Fibroblast of the aortic adventitia (primary cell): ENCODE data around the gene SSNA1. TPM values are rescaled to one million over a fixed set of nuclear protein-coding genes. Genes with fewer than 3 reads are reported as not detected.

ENCODE experiments used
- DNase-seq: peaks from one replicate; pipeline ENCODE4 v3.0.0-alpha.2; 2010; ENCODE audit warnings: low read depth
- H3K4me3 ChIP-seq: 2 replicates; pipeline ENCODE4 v1.5.1; 2011; ENCODE audit warnings: low read depth, mild to moderate bottlenecking, control low read depth, low read length, moderate library complexity
- CTCF ChIP-seq: IDR thresholded peaks from 2 replicates; pipeline ENCODE4 v1.5.1; 2011; ENCODE audit warnings: mild to moderate bottlenecking, low read length, control low read depth, inconsistent platforms; ENCODE audit not compliant: insufficient read depth
- total RNA-seq: library from RNA; depleted of rRNA; stranded (reverse); fragments of >200 nt; gene quantifications from 2 replicates; pipeline ENCODE4 v1.2.3, GENCODE V29; 2012; ENCODE audit warnings: low replicate concordance

Gene SSNA1
- total RNA-seq, 1 donor, result 51.5 TPM

GRCh38 chr9:137187386-137187785 is 1.1 kb upstream of the SSNA1 start:
- no peak for TF ChIP-seq CTCF
- peak overlapping the region; percentile 96 for H3K4me3 ChIP-seq
- DNase-seq, result no peak

- no peak for TF ChIP-seq CTCF
- peak overlapping the region; percentile 96 for H3K4me3 ChIP-seq
- DNase-seq, result no peak
Measured at GRCh38 chr9:137188086-137188489, 388 bp upstream of the SSNA1 start.

DNA sequence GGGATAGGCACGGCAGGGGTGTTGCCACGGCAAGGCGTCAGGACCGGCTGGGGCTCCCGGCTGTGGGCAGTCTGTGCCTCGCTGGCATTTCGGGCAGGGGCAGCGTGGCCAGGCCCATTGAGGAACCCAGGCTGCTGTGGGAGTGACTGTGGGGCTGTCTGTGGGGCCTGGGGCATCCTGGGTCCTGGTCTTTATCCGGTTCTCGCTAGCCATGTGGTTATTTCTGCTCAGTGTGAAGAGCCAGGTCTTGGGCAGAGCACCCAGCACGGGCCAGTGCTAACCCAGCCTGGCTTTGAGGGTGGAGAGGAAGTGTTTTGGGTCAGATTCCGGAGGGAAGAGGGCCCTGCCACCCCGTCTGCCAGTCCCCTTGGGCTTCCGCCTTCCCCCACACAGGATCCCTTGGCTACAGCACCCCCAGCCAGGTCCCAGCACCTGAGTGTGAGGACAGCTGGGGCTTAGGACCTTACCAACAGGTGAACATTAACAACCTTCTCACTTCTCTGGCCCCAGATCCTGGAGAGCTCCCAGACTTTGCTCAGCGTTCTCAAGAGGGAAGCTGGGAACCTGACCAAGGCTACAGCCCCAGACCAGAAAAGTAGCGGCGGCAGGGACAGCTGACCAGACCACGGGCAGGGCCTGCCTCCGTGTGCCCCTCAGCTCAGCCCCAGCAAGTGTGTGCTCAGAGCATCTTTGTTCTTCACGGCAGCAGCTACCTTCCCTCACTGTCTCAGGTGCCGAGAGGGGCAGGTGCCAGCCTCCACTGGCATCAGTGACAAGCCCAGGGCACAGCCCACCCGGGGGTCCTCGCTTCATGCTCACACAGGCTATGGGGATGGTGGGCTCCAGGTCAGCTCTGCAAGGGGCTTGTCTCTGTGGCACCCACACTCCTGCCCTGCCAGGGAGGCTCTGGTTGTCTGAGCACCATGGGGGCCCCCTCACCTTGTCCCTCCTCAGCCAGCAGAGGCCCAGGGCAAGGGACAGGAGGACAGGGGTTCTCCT is 1.1 kb downstream of the SSNA1 start:
- no peak for DNase-seq
- no peak for TF ChIP-seq CTCF
- H3K4me3 ChIP-seq, result peak overlapping the region; percentile 96

DNA sequence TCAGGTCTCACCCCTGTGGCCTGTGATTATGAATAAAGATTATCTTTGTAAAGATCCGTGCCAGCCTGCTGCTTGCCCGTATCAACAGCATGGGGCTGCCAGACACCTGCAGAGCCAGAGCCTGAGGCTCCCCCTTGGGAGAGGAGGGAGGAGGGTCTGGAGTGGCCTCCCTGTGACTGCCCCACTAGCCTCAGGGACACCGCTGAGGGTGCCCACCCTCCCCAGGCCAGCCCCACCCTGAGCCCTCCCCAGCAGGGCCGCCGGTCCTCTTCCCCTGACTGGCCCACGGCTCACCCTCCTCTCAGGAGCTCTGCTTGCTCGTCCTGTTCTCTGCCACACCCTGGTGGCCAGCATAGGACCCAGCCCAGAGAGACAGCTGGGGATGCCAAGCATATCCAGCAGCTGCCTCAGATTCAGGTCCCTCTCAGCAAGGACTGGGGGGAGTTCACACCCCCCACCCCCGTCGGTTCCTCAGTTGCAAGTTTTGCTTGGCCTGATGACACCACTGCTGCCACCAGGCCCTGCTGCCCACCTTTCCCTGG is 1.9 kb downstream of the SSNA1 start:
- TF ChIP-seq CTCF, result no peak
- H3K4me3 ChIP-seq, result peak overlapping the region; percentile 96
- DNase-seq, result no peak

DNA sequence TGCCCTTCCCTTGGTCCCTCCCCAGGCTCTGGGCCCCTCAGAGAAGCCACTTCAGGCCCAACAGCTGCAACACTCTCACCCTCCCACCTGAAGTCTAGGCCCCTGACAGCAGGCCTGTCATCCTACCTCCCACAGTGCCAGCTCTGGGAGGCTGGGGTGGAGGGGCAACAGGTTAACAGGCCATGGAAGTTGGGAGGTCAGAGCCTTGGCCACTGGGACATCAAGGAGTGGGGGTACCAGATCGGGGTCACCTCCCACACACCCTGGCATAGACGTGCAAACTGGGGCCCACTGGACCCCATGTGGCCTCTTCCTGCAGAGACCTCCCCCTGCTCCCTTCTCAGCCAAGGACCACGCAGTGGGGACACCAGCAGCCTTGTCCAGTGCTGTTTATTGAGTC is 2.8 kb downstream of the SSNA1 start:
- TF ChIP-seq CTCF, result no peak
- DNase-seq, result no peak
- H3K4me3 ChIP-seq, result no peak overlapping the region

DNA sequence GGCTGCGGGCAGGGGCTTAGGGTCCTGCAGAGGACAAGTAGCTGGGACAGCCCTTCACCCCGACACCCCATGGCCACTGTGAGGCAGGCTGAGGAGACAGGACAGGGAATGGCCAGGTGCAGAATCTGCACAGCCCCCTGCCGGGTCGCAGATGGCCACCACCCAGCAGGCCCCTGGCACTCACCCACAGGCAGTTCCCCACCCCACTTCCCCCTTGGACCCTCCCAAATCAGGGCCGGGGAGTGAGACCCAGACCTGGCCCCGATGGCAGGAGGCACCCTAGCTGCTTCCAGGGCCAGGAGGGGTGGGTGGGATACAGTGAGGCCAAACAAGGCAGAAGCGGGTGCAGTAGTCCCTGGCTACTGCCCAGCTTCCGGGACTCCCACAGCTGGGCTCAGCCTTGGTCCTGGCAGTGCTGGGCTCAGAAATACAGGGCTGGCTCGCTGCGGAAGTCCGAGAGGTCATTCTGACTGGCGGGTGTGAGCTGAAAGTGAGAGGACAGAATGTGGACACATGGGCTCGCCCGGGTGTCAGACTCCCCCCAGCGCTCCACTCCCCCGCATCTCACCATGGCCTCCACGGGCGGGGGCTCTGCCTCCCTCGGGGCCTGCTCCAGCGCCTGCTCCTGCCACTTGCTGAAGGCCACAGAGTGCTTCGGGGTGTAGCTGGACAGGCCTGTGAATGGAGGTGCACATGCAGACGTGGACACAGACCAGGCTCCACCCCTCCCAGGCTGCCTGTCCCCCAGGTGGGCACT is 3.4 kb downstream of the SSNA1 start:
- no peak for DNase-seq
- TF ChIP-seq CTCF, result no peak
- no peak overlapping the region for H3K4me3 ChIP-seq
